C4-2B (cell line): ENCODE results near the gene CHST8.

Experiments used
- H3K27ac ChIP-seq: fragments of 450-650 bp; 2 replicates; pipeline ENCODE4 v1.5.1; 2017
- ZFX ChIP-seq: fragments of 450-650 bp; IDR thresholded peaks from 2 replicates; pipeline ENCODE4 v1.6.1; 2017
- TF ChIP-seq, protein P1 (sequence below): fragments of 450-650 bp; conservative IDR thresholded peaks from 2 replicates; pipeline ENCODE4 v1.5.1; 2017; ENCODE audit warnings: mild to moderate bottlenecking

CHST8 gene

DNA sequence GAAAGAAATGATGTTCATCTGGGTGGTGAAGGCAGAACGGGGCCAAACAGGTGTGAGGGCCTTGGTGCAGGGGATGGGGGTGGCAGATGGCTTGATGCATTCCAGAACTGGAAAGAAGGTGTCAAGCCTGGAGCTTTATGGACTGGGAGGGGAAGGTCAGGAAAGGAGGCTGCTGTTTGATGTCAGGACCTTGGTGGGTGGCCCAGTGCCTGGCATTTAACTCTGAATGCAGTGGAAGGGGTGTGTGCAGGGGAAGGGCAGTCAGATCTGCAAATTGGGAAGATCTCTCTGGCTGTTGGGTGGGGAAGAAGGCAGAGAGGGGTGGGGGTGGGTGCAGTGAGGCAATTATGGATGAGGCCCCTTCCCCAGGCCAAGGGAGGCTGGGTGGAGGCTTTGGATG, 186.6 kb downstream of the CHST8 start:
- H3K27ac ChIP-seq, result no peak overlapping the region
- no peak for TF ChIP-seq ZFX
- TF ChIP-seq, protein P1, sequence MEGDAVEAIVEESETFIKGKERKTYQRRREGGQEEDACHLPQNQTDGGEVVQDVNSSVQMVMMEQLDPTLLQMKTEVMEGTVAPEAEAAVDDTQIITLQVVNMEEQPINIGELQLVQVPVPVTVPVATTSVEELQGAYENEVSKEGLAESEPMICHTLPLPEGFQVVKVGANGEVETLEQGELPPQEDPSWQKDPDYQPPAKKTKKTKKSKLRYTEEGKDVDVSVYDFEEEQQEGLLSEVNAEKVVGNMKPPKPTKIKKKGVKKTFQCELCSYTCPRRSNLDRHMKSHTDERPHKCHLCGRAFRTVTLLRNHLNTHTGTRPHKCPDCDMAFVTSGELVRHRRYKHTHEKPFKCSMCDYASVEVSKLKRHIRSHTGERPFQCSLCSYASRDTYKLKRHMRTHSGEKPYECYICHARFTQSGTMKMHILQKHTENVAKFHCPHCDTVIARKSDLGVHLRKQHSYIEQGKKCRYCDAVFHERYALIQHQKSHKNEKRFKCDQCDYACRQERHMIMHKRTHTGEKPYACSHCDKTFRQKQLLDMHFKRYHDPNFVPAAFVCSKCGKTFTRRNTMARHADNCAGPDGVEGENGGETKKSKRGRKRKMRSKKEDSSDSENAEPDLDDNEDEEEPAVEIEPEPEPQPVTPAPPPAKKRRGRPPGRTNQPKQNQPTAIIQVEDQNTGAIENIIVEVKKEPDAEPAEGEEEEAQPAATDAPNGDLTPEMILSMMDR, result no peak

DNA sequence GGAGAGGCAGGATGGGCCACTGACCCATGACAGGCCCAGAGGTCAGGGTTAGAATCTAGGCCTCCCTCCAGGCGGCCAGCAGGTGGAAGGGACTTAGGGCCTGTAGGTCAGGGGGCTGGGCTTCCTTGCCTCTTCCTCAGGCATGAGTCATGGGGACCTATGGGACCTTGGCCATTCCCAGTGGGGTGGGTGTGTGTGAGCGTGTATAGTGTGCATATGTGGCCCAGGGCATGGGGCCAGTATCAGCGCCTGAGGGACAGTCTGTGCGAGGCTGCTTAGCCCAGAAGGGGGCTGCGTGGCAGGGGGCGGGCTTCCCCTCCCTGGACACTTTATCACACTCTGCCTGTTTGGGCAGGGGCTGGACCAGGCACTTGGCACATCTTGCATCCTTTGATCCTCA, 188.2 kb downstream of the CHST8 start:
- no peak for TF ChIP-seq ZFX
- H3K27ac ChIP-seq, result no peak overlapping the region

DNA sequence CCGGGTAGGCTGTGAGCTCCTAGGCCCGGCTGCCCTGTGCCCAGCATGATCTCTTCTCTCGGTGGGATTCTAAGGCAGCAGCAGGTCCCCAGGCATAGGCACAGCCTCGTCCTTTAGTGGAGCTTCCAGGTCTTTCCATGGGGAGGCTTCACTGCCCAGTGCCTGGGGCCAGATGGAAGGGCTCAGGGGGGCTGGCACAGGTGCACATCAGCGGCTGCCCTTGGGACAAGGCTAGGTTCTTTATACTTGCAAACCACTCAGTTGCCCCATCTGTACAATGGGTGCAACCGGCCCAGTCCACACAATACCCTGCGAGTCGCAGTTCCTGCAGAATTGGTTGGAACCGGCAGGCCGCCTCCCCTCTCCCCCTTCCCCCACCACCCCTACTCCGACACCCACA, 189.1 kb downstream of the CHST8 start:
- TF ChIP-seq, protein P1, result no peak

DNA sequence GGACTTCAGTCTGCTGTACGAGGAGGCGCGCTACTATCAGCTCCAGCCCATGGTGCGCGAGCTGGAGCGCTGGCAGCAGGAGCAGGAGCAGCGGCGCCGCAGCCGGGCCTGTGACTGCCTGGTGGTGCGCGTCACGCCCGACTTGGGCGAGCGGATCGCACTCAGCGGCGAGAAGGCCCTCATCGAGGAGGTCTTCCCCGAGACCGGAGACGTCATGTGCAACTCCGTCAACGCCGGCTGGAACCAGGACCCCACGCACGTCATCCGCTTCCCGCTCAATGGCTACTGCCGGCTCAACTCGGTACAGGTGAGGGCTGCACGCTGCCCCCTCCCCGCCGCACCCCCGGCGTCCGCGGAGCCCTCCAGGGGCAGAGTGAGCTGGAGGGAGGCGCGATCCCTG, 189.5 kb downstream of the CHST8 start:
- TF ChIP-seq ZFX, result no peak
- TF ChIP-seq, protein P1, result no peak
- H3K27ac ChIP-seq, result no peak overlapping the region

More for the DNA sequence above, 189.1 kb downstream of the CHST8 start:
- H3K27ac ChIP-seq, result no peak overlapping the region

DNA sequence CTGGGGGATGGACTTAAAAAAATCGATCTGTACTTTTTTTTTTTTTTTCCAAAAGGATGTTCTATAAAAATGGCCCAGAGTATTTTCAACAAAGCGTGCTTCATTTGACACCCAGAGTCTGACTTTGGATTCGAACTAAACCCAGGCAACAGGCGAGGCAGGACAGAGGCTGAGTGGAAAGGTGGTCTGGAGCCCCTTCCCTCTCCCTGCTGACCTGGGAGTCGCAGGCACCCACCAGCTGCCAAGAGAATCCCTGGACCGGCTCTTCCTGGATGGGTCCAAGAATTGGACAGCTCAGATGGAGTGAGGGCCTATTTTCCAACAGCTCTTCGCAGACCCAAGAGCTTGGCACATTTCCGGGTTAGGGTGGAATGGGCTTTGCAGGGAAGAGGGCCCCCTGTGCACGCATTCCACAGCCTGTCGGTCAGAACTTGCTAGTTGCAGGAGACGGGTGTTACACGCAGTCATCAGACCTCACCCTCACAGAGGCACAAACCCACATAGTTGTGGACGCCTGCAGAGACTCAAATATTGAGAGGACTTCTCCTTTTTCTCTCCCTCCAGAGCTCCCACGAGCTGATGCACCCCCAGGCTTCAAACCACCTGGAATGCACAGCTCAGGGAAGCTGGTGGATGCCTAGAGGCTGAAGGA, 190.1 kb downstream of the CHST8 start:
- no peak overlapping the region for H3K27ac ChIP-seq
- TF ChIP-seq ZFX, result no peak
- TF ChIP-seq, protein P1, result no peak

DNA sequence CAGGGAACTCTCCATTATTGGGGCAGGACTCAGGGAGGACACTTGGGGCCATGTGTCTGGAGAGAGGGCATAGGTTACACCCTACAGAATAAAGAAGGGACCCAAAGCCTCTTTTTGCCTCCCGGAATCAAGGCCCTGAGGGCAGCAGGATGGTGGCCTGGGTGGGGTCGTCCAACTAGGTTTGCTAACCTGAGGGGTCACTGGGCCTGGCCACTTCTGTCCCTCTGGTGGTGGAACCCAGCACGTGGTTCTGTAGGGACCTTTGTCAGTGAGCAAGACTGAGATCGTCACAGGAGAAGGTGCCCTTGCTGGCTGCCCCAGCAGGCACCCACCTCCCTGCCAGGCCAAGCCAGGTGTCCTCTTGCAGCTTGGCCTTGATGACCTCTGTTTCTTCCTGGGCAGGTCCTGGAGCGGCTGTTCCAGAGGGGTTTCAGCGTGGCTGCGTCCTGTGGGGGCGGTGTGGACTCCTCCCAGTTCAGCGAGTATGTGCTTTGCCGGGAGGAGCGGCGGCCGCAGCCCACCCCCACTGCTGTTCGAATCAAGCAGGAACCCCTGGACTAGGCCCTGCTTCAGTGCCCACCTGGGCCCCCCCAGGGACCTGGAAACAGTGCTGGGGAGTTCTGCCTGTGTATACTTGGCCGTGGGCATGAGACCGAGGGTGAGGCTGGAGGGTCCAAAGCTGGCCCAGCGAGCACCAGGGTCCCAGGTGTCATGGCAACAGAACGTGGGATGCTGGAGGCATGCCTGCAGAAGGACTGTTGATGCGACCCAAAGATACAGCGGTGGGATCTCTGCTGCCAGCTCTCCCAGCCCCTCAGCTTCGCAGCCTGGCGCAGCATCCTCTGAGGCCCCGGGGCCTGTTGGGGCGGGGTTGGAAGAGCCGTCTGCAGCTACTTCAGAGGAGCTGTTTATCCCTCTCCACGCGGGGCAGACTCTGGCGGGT, 190.9 kb downstream of the CHST8 start:
- TF ChIP-seq, protein P1, result no peak
- TF ChIP-seq ZFX, result no peak
- no peak overlapping the region for H3K27ac ChIP-seq

DNA sequence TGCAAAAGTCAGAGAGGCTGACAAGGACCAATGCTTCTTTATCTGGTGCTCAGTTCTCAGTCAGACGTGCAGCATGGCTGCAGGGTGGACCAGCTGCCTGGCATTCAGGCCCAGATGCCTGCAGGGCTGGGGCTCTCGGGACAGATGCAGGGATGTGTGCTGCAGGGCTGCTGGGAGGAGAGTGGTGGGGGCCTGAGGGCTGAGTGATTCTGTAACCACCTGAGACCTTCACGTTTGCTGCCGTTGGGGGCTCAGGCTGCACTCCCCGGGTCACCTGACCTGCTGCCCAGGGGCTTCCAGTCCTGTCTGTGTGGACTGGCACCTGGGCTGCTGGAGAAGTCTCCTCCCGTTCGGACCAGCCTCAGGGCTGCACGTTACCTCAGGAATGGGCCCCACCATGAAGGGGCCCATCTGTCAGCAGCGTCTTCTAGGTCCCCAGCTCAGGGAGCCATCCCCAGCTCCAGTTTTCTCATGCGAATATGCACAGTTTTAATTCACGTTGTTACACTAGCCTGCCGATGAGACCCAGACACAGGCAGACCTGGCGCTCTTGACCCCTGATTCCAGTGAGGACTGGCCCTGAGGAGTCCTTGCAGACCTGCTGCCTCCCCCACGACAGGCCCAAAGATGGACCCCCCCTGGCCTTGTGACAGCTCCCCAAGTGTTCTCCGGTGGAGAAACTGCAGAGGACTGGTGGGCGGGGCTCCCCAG, 191.8 kb downstream of the CHST8 start:
- peak overlapping the region; percentile 52 for H3K27ac ChIP-seq

More for the DNA sequence above, 191.8 kb downstream of the CHST8 start:
- TF ChIP-seq ZFX, result no peak
- TF ChIP-seq, protein P1, result no peak
